ENCODE measurements around the gene GALNT13.

GALNT13 gene

GRCh38 chr2:154375579-154375931 is 503.8 kb downstream of the GALNT13 start:
- peak; percentile 7 to 12 for DNase-seq
- TF ChIP-seq POLR2A (IDR thresholded peaks at IDR 0.05; ENCODE audit: low read length) (no peak), GATA1 (IDR thresholded peaks at IDR 0.05; ENCODE audit: low read depth, low read length) (no peak)

DNA sequence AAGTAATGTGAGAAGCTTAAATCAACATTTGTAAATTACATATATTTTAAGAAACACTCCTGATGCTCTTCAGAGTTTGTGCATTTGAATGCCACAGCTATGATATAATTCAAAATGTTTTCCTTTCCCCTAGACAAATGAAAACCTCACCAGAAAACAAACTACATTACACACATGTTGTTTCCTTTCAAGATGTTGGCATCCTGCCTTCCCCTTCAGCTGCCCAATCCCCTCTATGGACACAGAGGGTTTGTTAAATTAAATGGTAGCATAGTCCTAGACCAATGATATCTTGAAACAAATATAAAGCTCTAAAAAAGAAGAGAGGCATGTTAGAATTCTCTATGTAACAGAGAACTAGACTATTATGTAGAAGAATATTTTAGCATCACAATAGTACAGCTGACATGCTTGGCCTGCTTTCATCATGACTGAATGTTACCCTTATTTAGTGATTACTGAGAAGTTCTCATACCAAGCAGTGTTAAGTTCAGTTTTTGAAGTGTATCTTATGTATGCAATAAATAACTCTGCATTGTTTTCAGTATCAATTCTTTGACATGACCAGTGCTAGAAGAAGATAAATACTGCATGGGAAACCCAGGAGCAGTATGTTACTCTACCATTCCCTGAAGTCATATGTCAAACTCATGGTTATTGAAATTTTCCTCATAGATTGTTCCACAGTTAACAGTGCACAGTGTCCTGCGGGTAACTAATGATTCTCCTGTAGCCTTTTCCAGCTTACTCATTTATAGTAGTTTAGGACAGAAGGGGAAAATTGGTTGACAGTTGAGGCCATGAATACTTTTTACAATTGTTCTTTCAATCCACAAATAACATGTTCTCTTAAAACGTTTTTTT is 510.4 kb downstream of the GALNT13 start:
- TF ChIP-seq GATA1 (IDR thresholded peaks at IDR 0.05; ENCODE audit: low read depth, low read length) (no peak), POLR2A (IDR thresholded peaks at IDR 0.05; ENCODE audit: low read length) (no peak)
- no peak for DNase-seq

DNA sequence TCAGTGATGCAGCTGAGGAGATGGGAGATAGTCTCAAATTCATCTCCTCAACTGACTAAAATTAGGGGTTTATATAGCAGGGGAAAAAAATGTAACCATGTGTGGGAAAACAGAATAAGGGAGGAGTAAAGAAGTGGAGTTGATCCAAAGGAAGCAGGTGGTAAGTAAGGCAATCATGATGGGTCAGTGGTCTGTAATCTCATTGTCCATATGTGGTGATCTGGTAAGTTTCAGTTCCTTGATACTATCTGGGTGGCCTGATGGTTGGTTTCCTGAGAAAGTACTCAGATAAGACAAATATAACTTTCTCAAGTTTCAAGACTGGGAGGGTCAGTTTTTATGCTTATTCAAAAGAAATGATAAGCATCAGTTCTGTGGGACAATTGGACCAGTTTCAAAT is 514.5 kb downstream of the GALNT13 start:
- peak; percentile 0 to 67 for DNase-seq
- TF ChIP-seq GATA1 (IDR thresholded peaks at IDR 0.05; ENCODE audit: low read depth, low read length) = no peak
- no peak for TF ChIP-seq POLR2A (IDR thresholded peaks at IDR 0.05; ENCODE audit: low read length)

DNA sequence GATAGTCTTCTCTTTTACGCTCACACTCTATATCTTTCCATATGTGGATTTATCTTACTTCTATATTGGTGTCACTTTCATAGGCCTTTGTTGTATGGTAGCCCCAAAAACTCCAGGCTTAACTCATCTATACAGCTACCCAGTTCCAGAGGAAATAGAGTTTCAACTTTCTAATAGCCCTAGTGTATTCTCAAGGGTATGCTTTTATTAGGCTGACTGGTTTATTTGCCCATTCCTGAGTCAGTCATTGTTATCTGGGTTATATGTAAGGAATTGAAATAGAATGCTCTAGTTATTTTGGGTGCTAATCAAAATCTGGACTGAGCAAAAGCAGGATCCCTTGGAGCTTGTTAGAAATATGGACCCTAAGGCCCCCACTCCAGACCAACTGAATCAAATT is 519.3 kb downstream of the GALNT13 start:
- no peak for TF ChIP-seq POLR2A (IDR thresholded peaks at IDR 0.05; ENCODE audit: low read length)
- no peak for TF ChIP-seq GATA1 (IDR thresholded peaks at IDR 0.05; ENCODE audit: low read depth, low read length)
- no peak for DNase-seq

DNA sequence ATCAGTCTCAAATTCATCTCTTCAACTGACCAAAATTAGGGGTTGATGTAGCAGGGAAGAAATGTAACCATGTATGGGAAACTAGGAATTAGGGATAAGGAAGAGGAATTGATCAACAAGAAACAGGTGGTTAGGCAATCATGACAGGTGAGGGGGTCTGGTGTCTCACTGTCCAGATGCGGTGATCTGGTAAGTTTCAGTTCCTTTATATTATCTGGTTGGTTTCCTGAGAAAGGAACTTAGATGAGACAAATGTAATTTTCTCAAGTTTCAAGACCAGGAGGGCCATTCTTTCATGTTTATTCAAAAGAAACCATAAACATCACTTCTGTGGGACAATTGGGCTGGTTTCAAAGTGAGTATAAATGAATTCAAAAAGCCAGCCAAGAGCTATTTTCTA is 520.5 kb downstream of the GALNT13 start:
- no peak for TF ChIP-seq POLR2A (IDR thresholded peaks at IDR 0.05; ENCODE audit: low read length)
- TF ChIP-seq GATA1 (IDR thresholded peaks at IDR 0.05; ENCODE audit: low read depth, low read length) = no peak
- no peak for DNase-seq

- no peak for DNase-seq
- TF ChIP-seq POLR2A (IDR thresholded peaks at IDR 0.05; ENCODE audit: low read length) = no peak
- no peak for TF ChIP-seq GATA1 (IDR thresholded peaks at IDR 0.05; ENCODE audit: low read depth, low read length)
Measured at GRCh38 chr2:154394600-154394999, 522.9 kb downstream of the GALNT13 start.

- TF ChIP-seq POLR2A (IDR thresholded peaks at IDR 0.05; ENCODE audit: low read length) (no peak), GATA1 (IDR thresholded peaks at IDR 0.05; ENCODE audit: low read depth, low read length) (no peak)
- DNase-seq = no peak
Measured at GRCh38 chr2:154400563-154401290, 529.0 kb downstream of the GALNT13 start.

DNA sequence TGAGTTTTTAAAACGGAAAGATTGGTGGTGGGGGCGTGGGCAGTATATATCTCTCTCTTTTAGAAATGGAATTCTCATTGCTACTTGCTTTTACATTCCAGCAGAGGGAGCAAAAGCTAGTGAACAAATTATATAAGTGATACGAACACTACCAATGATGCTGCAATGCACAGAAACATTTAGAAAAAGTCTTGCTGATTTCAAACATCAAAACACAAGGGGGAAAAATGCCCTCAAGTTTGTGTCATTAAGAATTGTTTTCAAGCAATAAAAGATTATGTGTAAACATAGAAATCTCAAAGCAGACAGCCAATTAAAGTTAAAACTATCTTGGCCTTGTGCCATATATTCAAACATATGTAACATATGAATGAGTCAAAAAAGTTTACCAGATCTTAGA is 530.5 kb downstream of the GALNT13 start:
- TF ChIP-seq GATA1 (IDR thresholded peaks at IDR 0.05; ENCODE audit: low read depth, low read length) = no peak
- no peak for TF ChIP-seq POLR2A (IDR thresholded peaks at IDR 0.05; ENCODE audit: low read length)
- DNase-seq = peak; percentile 6 to 31

GRCh38 chr2:154403242-154403790 is 531.6 kb downstream of the GALNT13 start:
- no peak for DNase-seq

GRCh38 chr2:154408786-154409185 is 537.1 kb downstream of the GALNT13 start:
- TF ChIP-seq GATA1 (IDR thresholded peaks at IDR 0.05; ENCODE audit: low read depth, low read length) = no peak
- TF ChIP-seq POLR2A (IDR thresholded peaks at IDR 0.05; ENCODE audit: low read length) = no peak
- no peak for DNase-seq

More at GRCh38 chr2:154403242-154403790, 531.6 kb downstream of the GALNT13 start:
- TF ChIP-seq GATA1 (IDR thresholded peaks at IDR 0.05; ENCODE audit: low read depth, low read length) (no peak), POLR2A (IDR thresholded peaks at IDR 0.05; ENCODE audit: low read length) (no peak)

DNA sequence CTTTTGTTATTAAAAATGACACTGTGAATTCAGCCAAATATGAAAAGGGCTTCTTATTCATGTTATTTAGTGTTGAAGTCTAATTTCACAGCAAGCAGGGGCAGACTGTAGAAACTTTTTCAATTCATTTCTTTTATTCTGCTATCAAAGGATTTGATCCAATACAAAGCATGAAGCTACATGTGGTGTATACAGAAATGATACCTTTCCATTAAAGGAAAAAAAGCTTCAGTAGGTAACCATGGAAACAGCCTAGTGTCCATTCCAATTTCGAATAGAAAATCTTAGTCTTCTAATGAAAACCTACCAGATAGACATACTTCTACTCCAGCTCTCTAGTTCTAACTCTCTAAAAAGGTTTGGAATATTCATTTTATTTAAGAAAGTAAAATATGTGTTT is 550.5 kb downstream of the GALNT13 start:
- TF ChIP-seq GATA1 (IDR thresholded peaks at IDR 0.05; ENCODE audit: low read depth, low read length) = no peak
- TF ChIP-seq POLR2A (IDR thresholded peaks at IDR 0.05; ENCODE audit: low read length) = no peak
- no peak for DNase-seq

DNA sequence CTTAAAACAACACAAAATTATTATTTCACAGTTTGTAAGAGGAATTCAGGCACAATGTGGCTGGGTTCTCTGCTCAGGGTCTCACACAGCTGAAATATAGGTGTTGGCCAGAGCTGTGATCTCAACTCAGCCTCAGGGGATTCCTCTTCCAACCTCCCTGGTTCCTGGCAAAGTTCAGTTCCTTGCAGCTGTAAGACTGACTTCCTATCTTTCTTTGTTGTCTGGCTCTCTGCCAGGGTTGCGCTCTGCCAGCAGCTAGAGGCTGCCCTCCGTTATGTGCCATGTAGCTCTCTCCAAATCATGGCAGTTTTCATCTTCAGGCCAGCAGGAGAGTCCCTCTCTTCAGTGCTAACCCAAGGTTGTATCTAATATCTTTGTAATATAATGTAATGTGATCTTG is 554.3 kb downstream of the GALNT13 start:
- DNase-seq = no peak
- no peak for TF ChIP-seq POLR2A (IDR thresholded peaks at IDR 0.05; ENCODE audit: low read length)
- TF ChIP-seq GATA1 (IDR thresholded peaks at IDR 0.05; ENCODE audit: low read depth, low read length) = no peak

DNA sequence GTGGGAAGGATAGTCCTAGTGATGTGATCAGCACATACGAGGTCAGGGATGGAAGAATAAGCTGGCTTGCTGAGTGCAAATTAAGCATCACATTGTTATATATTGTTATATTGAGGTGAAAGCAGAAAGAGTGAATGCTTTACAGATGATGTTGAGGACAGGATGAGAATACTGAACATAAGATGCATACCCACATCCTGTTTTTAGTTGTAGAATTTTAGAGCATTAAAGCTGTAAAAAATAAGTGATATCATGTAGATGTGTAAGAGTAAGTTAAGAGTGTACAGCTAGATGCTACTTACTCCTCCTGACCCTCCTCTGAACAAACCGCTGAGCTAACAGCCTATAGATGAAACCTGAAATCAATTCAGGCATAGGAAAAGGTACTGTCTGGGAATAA is 555.7 kb downstream of the GALNT13 start:
- no peak for DNase-seq
- TF ChIP-seq POLR2A (IDR thresholded peaks at IDR 0.05; ENCODE audit: low read length) (no peak), GATA1 (IDR thresholded peaks at IDR 0.05; ENCODE audit: low read depth, low read length) (no peak)

- no peak for DNase-seq
- TF ChIP-seq GATA1 (IDR thresholded peaks at IDR 0.05; ENCODE audit: low read depth, low read length) (no peak), POLR2A (IDR thresholded peaks at IDR 0.05; ENCODE audit: low read length) (no peak)
Measured at GRCh38 chr2:154428022-154428421, 556.3 kb downstream of the GALNT13 start.
